ENCODE data around the gene TAF11L11. TPM values are rescaled to one million over a fixed set of nuclear protein-coding genes. Genes with fewer than 3 reads are reported as not detected.

Gene TAF11L11
- total RNA-seq, 1 experiment from 2014 or later = not detected

- no peak overlapping the region for H2BK12ac ChIP-seq (ENCODE audit: insufficient read length, low read depth, low read length)
- no peak overlapping the region for H2BK120ac ChIP-seq (ENCODE audit: low read depth, low read length, poor library complexity, severe bottlenecking)
- no peak overlapping the region for H4K5ac ChIP-seq (ENCODE audit: insufficient read length, low read depth, low read length)
- no peaks in the 10 kb centered on the region for H3K4me1 Mint-ChIP-seq
- no peak overlapping the region for H3K4ac ChIP-seq (ENCODE audit: low read depth, low read length)
- H2BK20ac ChIP-seq (ENCODE audit: low read depth, low read length, poor library complexity, severe bottlenecking) = no peak overlapping the region
- H3K14ac ChIP-seq (ENCODE audit: insufficient read depth, low read length) = no peak overlapping the region
- no peaks in the 10 kb centered on the region for H3K79me1 ChIP-seq (ENCODE audit: insufficient read depth, low read depth, low read length, poor library complexity, severe bottlenecking)
- H4K8ac ChIP-seq (replicated peaks; ENCODE audit: insufficient read length, low read depth, low read length) = no peak overlapping the region
- H2BK15ac ChIP-seq (ENCODE audit: low read depth, low read length) = no peak overlapping the region
- no peaks in the 10 kb centered on the region for H3K36me3 Mint-ChIP-seq (ENCODE audit: insufficient read depth in 1 of 3, low read depth in 3 of 3)
- no peaks in the 10 kb centered on the region for H3K9me3 ChIP-seq (ENCODE audit: control insufficient read depth, low read depth, low read length)
- H3K18ac ChIP-seq (ENCODE audit: insufficient read length, low read depth, low read length) = no peak overlapping the region
- H3K4me3 Mint-ChIP-seq = no peak overlapping the region
- H3K4me2 ChIP-seq (ENCODE audit: insufficient read depth, insufficient read length, low read length) = no peak overlapping the region
- no peak overlapping the region for H4K91ac ChIP-seq (ENCODE audit: insufficient read length, low read depth, low read length)
- H3K9ac ChIP-seq (ENCODE audit: extremely low read depth, insufficient read length, low read length) = no peak overlapping the region
- H3T11ph ChIP-seq (ENCODE audit: low read length) = no peak overlapping the region
- no peak for DNase-seq
- H2BK5ac ChIP-seq (ENCODE audit: insufficient read length, low read length) = no peak overlapping the region
- H3K27me3 ChIP-seq (ENCODE audit: insufficient read depth, low read length) = no peaks in the 10 kb centered on the region
- H3K56ac ChIP-seq (ENCODE audit: insufficient read length, low read depth, low read length) = no peak overlapping the region
- H3K27ac ChIP-seq (ENCODE audit: insufficient read length, low read depth, low read length) = no peak overlapping the region
- no peak overlapping the region for H3K27ac Mint-ChIP-seq
- H3K23me2 ChIP-seq (ENCODE audit: insufficient read length, low read depth, low read length, poor library complexity, severe bottlenecking) = no peaks in the 10 kb centered on the region
- no peaks in the 10 kb centered on the region for H3K9me3 Mint-ChIP-seq
- H3K27me3 Mint-ChIP-seq (ENCODE audit: low read depth) = no peaks in the 10 kb centered on the region
- H3K79me2 ChIP-seq (ENCODE audit: insufficient read depth, low read length) = no peaks in the 10 kb centered on the region
- TF ChIP-seq CTCF (conservative IDR thresholded peaks at IDR 0.05) = no peak
- no CpG with 5 or more reads among the region's 17 CpGs for WGBS (ENCODE audit: extremely low coverage, insufficient read length, low lambda C conversion rate)
- H4K20me1 ChIP-seq (ENCODE audit: control insufficient read depth, insufficient read depth, insufficient read length) = no peaks in the 10 kb centered on the region
- H2AFZ ChIP-seq (ENCODE audit: low read length) = no peak overlapping the region
- no peak overlapping the region for H3K23ac ChIP-seq (ENCODE audit: insufficient read length, low read depth, low read length)
- no peaks in the 10 kb centered on the region for H3K4me1 ChIP-seq (ENCODE audit: insufficient read depth, low read length)
- H2AK5ac ChIP-seq (ENCODE audit: insufficient read length, low read length) = no peak overlapping the region
Observed at GRCh38 chr5:17614872-17615605, 11.1 kb downstream of the TAF11L11 start.
